GM20431 (cell line): ENCODE data around the gene CC2D2A.

Experiments used
- in situ Hi-C: fragments of 300-500 bp; cut with MseI, MboI; formaldehyde crosslinking; loops from one replicate; pipeline ENCODE4 v1.15.0; 2020; ENCODE audit warnings: low sequenced_read_pairs; ENCODE audit not compliant: unreplicated experiment

CC2D2A gene

DNA sequence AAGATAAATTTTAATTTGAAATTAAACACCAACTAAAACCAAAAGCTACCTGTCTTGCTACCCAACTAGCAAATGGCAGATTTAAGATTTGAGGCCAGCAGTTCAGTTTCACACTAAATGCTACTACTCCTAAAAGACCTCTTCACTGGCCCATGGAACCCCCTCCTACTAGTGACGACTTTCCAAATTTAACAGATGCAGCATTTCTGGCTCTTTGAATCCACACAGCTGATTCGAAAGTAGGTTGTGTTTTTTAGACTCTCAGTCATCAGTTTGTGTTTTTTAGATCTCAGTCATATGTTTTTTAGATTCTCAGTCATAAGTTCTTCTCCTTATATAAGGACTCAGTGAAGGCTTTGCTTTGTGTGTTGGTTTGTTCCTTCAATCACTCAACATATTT is 11.1 kb upstream of the CC2D2A start:
- in situ Hi-C loops, result loop anchor here (25.0 kb wide), 1 partner anchor 221 kb away; no protein-coding TSS in a partner anchor

- in situ Hi-C loops, result loop anchor here (25.0 kb wide), 1 partner anchor 222 kb away; no protein-coding TSS in a partner anchor
These were observed 10.0 kb upstream of the CC2D2A start for GRCh38 chr4:15459706-15460105.

- in situ Hi-C loops, result loop anchor here (25.0 kb wide), 1 partner anchor 229 kb away; no protein-coding TSS in a partner anchor
These were observed 3.1 kb upstream of the CC2D2A start for GRCh38 chr4:15466596-15466995.

DNA sequence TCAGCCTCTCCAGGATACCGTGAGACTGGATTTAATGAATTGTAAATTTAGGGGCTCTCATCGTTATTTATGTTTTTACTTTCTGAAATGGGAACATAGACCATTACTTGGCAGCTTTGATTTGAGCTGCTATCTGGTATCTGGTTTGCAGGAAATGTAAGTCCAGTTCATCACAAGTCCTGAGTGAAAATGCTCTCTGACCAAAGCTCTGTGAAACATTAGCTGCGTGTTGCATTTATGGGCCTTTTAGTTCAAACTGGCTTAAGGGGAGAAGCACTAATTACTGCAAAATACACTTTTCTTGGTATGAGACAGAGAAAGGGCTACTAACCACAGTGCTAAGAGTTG is 420 bp downstream of the CC2D2A start:
- in situ Hi-C loops, result loop anchor here (25.0 kb wide), 1 partner anchor 233 kb away; no protein-coding TSS in a partner anchor

- in situ Hi-C loops, result loop anchor here (25.0 kb wide), 1 partner anchor 486 kb away; the partner anchor contains the start of gene FGFBP2
These were observed 6.7 kb downstream of the CC2D2A start for GRCh38 chr4:15476396-15476795.

DNA sequence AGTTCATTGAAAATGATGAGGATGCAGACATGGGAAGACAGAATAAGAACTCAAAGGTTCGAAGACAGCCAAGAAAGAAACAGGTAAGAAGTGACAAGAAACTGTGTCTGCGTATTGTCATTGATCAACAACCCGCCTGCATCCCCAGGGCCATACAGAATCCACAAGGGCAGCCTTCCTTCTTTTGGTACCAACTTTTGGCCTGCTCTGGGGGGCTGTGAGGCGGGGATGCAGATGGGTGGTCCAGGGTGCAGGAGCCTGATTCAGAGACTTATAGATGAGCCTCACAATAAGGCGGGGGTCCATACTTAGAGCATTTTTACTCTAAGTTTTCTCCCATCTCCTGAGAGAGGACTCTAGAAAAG is 9.0 kb downstream of the CC2D2A start:
- in situ Hi-C loops, result loop anchor here (25.0 kb wide), 1 partner anchor 484 kb away; the partner anchor contains the start of gene FGFBP2

GRCh38 chr4:15479089-15479912 is 9.6 kb downstream of the CC2D2A start:
- in situ Hi-C loops, result loop anchor here (25.0 kb wide), 1 partner anchor 483 kb away; the partner anchor contains the start of gene FGFBP2

DNA sequence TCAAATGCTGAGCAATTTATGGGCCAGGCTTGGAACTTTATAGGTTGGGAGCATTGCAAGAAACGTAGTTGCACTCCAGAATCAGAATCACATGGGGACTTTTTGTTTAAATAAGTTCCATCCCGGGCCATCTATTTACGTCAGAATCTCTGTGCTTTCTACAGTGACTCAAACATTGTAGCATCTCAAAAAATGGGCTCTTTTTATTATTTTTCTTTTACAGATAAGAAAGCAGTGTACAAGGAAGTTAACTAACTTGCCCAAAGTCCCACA is 10.2 kb downstream of the CC2D2A start:
- in situ Hi-C loops, result loop anchor here (25.0 kb wide), 1 partner anchor 482 kb away; the partner anchor contains the start of gene FGFBP2

DNA sequence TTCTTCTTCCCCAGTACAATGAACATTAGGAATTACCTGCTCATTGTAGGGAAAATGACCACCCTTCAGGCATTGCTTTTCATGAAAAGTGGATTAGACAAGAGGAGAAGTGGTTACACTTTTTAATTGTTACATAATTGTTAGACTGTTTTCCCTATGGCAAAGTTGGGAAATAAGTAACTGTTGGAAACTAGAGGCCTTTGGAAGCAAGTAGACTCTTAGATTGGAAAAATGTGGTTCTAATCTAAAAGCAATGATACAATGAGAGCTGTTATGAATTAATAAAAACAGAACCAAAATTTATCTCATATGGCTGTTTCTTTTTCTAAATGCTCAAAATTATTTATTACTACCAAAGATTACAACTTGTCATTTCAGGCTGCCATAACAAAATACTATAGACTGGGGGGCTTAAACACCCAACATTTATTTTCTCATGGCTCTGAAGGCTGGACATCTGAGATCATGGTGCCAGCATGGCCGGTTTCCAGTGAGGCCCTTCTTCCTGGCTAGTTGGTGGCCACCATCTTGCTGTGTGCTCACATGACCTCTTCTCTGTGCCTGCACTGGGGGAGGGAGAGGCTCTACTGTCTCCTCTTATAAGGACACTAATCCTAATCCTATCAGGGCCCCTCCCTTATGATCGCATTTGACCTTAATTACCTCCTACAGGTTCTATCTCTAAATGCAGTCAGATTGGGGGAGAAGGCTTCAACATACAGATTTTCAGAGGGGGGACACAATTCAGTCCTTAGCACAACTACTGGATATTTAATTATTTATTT is 12.5 kb downstream of the CC2D2A start:
- in situ Hi-C loops, result loop anchor here (25.0 kb wide), 1 partner anchor 480 kb away; the partner anchor contains the start of gene FGFBP2

- in situ Hi-C loops, result loop anchor here (25.0 kb wide), 1 partner anchor 479 kb away; the partner anchor contains the start of gene FGFBP2
These were observed 13.2 kb downstream of the CC2D2A start for GRCh38 chr4:15482842-15483241.

DNA sequence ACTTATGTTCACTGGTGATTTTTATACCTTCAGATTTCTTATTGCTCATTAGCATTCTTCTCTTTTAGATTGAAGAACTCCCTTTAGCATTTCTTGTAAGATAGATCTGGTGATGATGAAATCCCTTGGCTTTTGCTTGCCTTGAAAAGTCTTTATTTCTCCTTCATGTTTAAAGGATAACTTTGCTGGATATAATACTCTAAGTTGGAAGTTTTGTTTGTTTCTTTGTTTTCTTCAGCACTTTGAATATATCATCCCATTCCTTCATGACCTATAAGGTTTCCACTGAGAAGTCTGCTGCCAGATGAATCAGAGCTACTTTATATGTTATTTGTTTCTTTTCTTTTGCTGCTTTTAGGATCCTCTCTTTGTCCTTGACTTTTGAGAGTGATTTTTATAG is 18.5 kb downstream of the CC2D2A start:
- in situ Hi-C loops, result loop anchor here (25.0 kb wide), 1 partner anchor 474 kb away; the partner anchor contains the start of gene FGFBP2

GRCh38 chr4:15488658-15489470 is 19.2 kb downstream of the CC2D2A start:
- in situ Hi-C loops, result loop anchor here (25.0 kb wide), 1 partner anchor 473 kb away; the partner anchor contains the start of gene FGFBP2

- in situ Hi-C loops, result loop anchor here (25.0 kb wide), 1 partner anchor 473 kb away; the partner anchor contains the start of gene FGFBP2
These were observed 19.9 kb downstream of the CC2D2A start for GRCh38 chr4:15489551-15489950.

- in situ Hi-C loops, result loop anchor here (25.0 kb wide), 1 partner anchor 469 kb away; the partner anchor contains the start of gene FGFBP2
These were observed 23.7 kb downstream of the CC2D2A start for GRCh38 chr4:15493411-15493810.

DNA sequence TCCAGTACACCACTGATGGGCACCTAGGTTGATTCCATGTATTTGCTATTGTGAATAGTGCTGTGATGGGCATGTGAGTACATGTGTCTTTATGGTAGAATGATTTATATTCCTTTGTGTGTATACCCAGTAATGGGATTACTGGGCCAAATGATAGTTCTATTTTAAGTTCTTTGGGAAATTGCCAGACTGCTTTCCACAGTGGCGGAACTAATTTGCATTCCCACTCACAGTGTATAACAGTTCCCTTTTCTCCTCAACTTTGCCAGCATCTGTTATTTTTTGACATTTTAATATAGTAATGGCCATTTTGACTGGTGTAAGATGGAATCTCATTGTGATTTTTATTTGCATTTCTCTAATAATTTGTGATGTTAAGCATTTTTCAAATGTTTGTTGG is 25.9 kb downstream of the CC2D2A start:
- in situ Hi-C loops, result loop anchor here (25.0 kb wide), 1 partner anchor 467 kb away; the partner anchor contains the start of gene FGFBP2

DNA sequence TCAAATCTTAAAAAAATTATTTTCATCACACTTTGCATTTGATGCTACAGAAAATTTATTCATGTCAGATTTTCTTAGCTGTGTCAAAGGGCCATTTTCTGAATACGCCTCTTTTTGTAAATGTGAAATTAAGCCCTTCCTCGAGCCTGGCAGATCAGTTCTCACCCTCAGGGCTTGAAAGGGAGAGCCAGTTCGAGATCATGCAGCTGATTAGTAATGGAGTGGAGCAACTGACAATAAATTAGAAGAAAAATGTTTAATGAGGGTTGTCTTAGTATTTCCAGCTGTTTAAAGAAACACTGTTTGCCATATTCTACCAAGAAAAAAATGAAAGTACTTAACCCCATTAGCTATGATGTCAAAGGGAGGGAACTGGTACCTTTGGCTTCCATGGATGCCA is 28.7 kb downstream of the CC2D2A start:
- in situ Hi-C loops, result loop anchor here (25.0 kb wide), 1 partner anchor 464 kb away; the partner anchor contains the start of gene FGFBP2

GRCh38 chr4:15500701-15501100 is 31.0 kb downstream of the CC2D2A start:
- in situ Hi-C loops, result no loop called here

DNA sequence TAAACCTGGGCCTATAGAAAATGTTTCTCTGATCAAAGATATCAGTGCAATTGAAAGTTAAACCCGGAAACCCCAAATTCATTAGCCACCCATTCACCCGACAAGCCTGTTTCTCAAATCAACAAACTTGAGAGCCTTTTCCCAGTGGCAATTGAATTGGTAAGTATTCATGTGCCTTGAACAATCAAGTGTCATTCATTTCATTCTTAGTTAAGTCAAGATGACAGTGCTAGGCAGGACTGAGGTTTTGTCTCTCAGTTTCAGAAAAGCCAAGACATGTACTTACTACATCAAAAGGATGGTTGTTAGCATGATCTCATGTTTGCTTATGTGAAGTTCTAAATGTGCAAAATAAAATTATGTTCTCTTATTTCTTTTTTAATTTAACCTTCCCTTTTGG is 32.3 kb downstream of the CC2D2A start:
- in situ Hi-C loops, result no loop called here

GRCh38 chr4:15502384-15502783 is 32.7 kb downstream of the CC2D2A start:
- in situ Hi-C loops, result no loop called here

GRCh38 chr4:15504041-15504440 is 34.4 kb downstream of the CC2D2A start:
- in situ Hi-C loops, result no loop called here
